HUDEP-2 (cell line): ENCODE data around the gene C2CD2.

ENCODE experiments used
- DNase-seq, 76 experiments: peaks; one replicate each; lab custom pipeline; 2025; ENCODE audit not compliant: unreplicated experiment in 76 of 76; lab: John Stamatoyannopoulos, UW

Gene C2CD2

DNA sequence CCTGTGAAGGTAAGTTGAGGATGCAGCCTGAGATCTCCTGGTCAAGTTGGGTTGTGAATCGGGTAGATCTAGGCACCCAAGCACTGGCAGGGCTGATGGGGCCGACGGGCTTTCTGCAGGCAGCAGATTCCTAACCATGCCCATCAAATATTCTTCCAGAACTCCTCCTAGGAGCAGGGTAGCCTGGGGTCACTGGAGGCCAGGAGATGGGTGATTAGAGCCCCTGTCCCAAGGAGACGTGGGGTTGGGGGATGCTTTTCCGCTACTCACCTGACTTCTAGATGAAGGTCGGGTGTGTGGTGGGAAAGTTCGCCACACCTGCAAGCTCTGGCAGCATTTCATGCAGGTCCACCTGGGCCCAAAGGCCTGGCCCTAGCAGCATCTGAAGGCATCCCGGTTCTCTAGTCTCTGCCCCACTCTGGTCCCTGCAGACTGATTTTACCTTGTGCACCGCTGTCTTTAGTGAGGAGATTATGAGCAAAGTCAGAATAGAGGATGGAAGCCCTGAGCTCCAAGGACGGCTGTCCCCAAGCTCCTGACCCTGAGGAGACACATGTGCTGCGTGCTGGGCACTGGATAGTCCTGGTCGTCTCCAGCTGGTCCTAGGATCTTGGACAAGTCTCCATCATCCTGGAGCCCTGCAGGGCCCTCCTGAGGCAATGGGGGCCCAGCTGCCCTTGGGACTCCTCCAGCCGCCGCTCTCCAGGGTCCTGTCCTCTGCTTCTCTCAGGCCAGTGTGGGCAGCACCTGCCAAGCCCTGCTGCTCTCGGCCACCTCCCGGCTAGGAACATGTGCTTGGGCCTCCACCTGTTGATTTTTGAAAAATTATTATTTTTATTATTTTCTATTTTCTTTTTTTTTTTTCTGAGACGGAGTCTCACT, 21.8 kb upstream of the C2CD2 start:
- DNase-seq: peak in 2 of 76 experiments; percentile 19

DNA sequence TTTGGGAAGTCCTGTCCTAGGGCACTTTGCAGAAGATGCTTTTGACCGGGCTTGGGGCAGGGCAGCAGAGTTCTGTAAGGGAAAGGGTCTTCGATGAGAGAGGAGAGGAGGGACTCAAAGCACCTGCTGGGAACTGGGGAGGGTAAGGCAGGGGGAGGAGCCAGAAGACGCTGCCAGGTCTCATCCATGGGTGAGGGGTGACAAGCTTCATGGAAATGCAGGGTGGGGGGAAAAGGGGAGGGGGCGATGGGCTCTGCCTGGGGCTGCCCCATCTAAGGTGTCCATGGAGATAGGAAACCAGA, 20.9 kb upstream of the C2CD2 start:
- DNase-seq: no peak

GRCh38 chr21:41973861-41974751, 20.3 kb upstream of the C2CD2 start:
- DNase-seq: no peak

- no peak for DNase-seq
These were observed 19.6 kb upstream of the C2CD2 start for GRCh38 chr21:41973427-41973831.

DNA sequence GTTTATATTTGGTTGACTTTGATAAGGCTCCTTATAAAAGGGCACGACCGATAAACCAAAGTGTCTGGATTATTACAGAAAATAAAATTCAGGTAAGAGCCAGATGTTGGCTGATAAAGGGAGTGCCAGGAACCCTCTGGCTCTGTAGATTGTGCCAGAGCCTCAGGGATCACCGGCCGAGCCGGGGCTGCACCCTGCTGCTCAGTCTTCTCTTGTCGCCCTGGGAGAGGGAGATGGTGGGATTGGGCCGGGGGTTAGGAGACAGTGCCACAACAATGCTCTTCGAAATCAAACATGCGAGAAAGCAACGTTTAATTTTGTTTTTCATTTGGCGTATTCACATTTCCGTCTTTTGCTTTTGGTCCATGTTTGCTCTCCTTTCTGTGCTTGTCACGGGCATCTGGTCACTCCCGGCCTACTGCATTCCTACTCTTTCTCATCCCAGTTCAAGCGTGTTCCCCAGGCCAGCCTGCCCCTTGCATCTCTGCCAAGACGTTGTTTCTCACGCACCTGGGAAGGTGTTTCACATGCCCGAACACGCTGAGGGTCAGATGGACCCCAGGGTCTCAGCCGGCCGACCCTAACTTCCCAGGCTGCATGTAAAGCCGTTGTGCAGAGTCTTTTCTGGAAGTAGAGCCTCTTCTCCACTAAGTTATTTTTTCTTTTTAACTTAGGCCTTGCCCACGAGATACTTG, 18.8 kb upstream of the C2CD2 start:
- DNase-seq: no peak

DNA sequence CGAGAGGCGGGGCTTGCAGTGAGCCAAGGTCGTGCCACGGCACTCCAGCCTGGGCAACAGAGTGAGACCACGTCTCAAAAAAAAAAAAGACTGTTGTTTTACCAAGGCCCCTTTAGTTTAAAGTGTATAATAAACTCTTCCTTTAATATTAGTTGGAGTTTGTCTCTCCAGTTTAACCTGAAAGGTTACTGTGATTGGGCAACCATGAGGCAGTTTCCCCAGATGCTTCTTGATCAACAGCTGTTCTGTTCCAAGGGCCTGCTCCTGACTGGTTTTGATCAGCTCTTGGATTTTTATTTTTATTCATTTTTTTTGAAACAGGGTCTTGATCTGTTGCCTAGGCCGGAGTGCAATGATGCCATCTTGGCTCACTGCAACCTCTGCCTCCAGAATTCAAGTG, 18.1 kb upstream of the C2CD2 start:
- DNase-seq: no peak

DNA sequence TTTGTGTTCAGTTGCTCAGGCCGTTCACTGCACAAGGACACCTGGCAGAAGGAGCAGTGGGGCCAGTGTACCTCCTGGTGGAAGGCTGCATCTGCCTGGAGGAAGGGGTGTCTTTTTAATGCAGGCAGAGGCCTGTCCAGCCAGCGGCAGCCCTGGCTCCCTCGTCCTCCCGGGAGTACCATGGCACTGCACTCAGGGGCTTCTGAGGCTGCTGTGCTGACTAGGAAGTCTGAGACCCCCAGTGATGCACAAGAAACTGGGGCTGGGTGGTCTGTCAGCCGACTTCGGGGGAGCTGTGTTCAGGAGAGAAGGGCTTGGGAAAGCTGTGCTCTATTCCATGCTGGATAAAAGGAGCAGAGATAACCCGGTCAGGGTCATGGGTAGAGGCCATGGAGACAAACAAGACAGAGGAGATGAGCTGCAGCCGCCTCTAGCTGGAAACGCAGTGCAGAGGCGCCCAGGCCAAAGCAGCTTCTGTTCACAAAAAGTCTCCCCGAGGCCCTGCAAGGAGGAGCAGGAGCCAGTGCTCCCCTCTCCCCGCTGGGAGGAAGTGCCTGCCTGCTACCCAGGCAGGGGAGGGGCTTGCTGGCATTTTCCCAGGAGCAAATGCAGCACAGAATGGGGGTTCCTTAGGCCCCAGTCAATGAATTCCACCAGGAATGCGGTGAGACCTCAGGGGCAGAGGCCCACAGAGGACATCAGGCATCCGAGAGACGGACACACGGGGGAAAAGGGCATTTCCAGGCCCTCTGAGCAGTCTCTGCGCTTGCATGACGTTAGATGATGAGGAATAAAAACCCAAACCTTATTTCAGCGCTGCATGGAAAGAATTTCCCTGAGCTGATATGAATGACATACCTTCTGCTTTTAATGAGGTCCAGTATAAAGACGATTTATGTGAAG, 17.2 kb upstream of the C2CD2 start:
- DNase-seq: no peak

DNA sequence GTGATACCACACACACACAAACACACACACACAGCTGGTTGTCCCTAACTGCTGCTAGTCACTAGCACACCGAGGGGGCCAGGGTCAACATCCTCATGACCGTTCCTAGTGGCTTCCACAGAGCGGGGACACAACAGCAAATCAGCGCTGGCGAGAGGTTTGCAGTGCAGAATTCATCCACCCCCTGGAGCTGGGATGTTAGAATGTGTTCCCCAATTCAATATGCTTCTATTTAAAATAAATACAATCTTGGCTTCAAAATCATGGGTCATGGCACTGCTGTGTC, 16.2 kb upstream of the C2CD2 start:
- no peak for DNase-seq

GRCh38 chr21:41967708-41968107, 13.9 kb upstream of the C2CD2 start:
- no peak for DNase-seq

GRCh38 chr21:41966872-41967621, 13.2 kb upstream of the C2CD2 start:
- no peak for DNase-seq

- no peak for DNase-seq
These were observed 12.4 kb upstream of the C2CD2 start for GRCh38 chr21:41966041-41966833.

- no peak for DNase-seq
These were observed 11.7 kb upstream of the C2CD2 start for GRCh38 chr21:41965461-41966013.

DNA sequence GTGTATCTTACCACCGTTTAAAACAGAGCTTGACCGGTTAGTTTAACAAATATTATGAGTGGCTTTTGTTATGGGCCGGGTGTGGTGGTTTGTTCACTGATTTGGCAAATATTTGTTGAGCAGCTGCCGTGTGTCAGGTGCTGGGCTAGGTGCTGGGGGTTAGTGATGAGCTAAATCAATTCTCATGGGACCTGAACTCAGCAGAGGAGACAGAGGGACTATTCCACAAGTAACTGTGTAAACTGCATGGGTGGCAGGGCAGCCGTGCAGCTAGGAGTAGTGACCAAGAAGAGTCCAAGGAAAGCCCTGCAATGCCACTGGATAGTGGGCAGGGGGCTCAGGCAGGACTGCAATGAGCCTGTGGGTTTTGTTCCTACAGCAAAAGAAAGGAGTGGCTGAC, 11.2 kb upstream of the C2CD2 start:
- no peak for DNase-seq

GRCh38 chr21:41964171-41964570, 10.4 kb upstream of the C2CD2 start:
- DNase-seq: no peak

GRCh38 chr21:41962425-41962966, 8.7 kb upstream of the C2CD2 start:
- DNase-seq: no peak

- DNase-seq: no peak
These were observed 7.9 kb upstream of the C2CD2 start for GRCh38 chr21:41961753-41962152.

DNA sequence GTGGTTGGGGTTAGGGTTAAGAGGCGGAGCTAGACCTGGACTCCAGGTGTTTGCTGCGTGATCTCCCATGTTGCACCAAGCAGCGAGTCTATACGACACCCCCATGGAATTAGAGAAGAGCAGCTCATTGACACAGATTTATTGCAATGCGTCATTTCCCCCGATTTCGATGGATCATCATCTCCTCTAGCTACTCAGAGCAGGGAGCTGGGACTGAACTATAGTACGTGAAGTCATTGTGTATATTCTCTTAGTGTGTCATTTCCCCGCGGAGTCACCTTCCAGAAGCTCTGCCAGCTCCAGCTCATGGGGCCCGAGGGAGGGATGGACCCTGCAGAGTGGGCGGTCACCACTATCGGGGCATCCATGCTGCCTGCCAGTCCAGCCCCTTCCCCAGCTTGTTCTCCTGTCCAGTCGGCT, 7.5 kb upstream of the C2CD2 start:
- no peak for DNase-seq

GRCh38 chr21:41960386-41960785, 6.6 kb upstream of the C2CD2 start:
- no peak for DNase-seq
